GM23248 (cell line): Measurements from ENCODE around the gene LCT.

Experiments used
- EZH2 ChIP-seq: fragments of 200-600 bp; sonication (generic); IDR thresholded peaks from 2 replicates; pipeline ENCODE4 v1.6.1; 2018; ENCODE audit warnings: antibody characterized with exemption, mild to moderate bottlenecking; ENCODE audit not compliant: insufficient read depth, poor library complexity, severe bottlenecking
- EZH2phosphoT487 ChIP-seq: fragments of 200-600 bp; sonication (generic); IDR thresholded peaks from 2 replicates; pipeline ENCODE4 v1.6.1; 2018; ENCODE audit warnings: antibody characterized with exemption, moderate library complexity, mild to moderate bottlenecking, low read depth; ENCODE audit not compliant: insufficient read depth

GRCh38 chr2:135745545-135745944, 91.4 kb downstream of the LCT start:
- TF ChIP-seq EZH2 (no peak), EZH2phosphoT487 (no peak)
